ENCODE results near the gene TGIF1.
"Not testable (repeated sequence)": the region's sequence is repeated elsewhere in the genome, so short reads cannot be mapped to it uniquely, and the experiment has no call there.

Gene TGIF1

GRCh38 chr18:3450012-3450798 is at the start of gene TGIF1:
TGIF1 (plus strand) TSS chr18:3450172; CDS start chr18:3450490, 318 bp downstream.
- DNase-seq, result peak; percentile 11

- DNase-seq, result no peak
Observed at GRCh38 chr18:3400567-3401296, 49.2 kb upstream of the TGIF1 start.

- DNase-seq, result no peak
Observed at GRCh38 chr18:3401669-3402620, 48.0 kb upstream of the TGIF1 start.

- DNase-seq, result no peak
Observed at GRCh38 chr18:3402982-3403451, 47.0 kb upstream of the TGIF1 start.

- no peak for DNase-seq
Observed at GRCh38 chr18:3405713-3406112, 44.3 kb upstream of the TGIF1 start.

- DNase-seq, result no peak
Observed at GRCh38 chr18:3408107-3408506, 41.9 kb upstream of the TGIF1 start.

- no peak for DNase-seq
Observed at GRCh38 chr18:3409811-3410210, 40.2 kb upstream of the TGIF1 start.

- peak; percentile 47 for DNase-seq
Observed at GRCh38 chr18:3410273-3410672, 39.7 kb upstream of the TGIF1 start.

GRCh38 chr18:3410876-3411275 is 39.1 kb upstream of the TGIF1 start:
- not testable (repeated sequence) for DNase-seq

- no peak for DNase-seq
Observed at GRCh38 chr18:3411327-3411726, 38.6 kb upstream of the TGIF1 start.

- no peak for DNase-seq
Observed at GRCh38 chr18:3411854-3412268, 38.1 kb upstream of the TGIF1 start.

- DNase-seq, result not testable (repeated sequence)
Observed at GRCh38 chr18:3412528-3412927, 37.4 kb upstream of the TGIF1 start.

- no peak for DNase-seq
Observed at GRCh38 chr18:3415110-3415509, 34.9 kb upstream of the TGIF1 start.

- DNase-seq, result no peak
Observed at GRCh38 chr18:3418083-3418482, 31.9 kb upstream of the TGIF1 start.

- DNase-seq, result no peak
Observed at GRCh38 chr18:3420919-3421279, 29.1 kb upstream of the TGIF1 start.

- DNase-seq, result no peak
Observed at GRCh38 chr18:3422905-3423304, 27.1 kb upstream of the TGIF1 start.

GRCh38 chr18:3424280-3424890 is 25.6 kb upstream of the TGIF1 start:
- DNase-seq, result no peak

GRCh38 chr18:3425030-3425429 is 24.9 kb upstream of the TGIF1 start:
- no peak for DNase-seq

- no peak for DNase-seq
Observed at GRCh38 chr18:3425446-3425845, 24.5 kb upstream of the TGIF1 start.

- no peak for DNase-seq
Observed at GRCh38 chr18:3426074-3426473, 23.9 kb upstream of the TGIF1 start.

- DNase-seq, result no peak
Observed at GRCh38 chr18:3427944-3428343, 22.0 kb upstream of the TGIF1 start.

- no peak for DNase-seq
Observed at GRCh38 chr18:3429121-3429520, 20.9 kb upstream of the TGIF1 start.

GRCh38 chr18:3434685-3435084 is 15.3 kb upstream of the TGIF1 start:
- no peak for DNase-seq
